ENCODE measurements around the gene PCSK1.
"Not testable (repeated sequence)": the region's sequence is repeated elsewhere in the genome, so short reads cannot be mapped to it uniquely, and the experiment has no call there.

The PCSK1 gene

GRCh38 chr5:96367337-96367736 lies 65.7 kb downstream of the PCSK1 start:
- DNase-seq, result not testable (repeated sequence)

- DNase-seq, result no peak
Observed at GRCh38 chr5:96354237-96354636, 78.8 kb downstream of the PCSK1 start.

- DNase-seq, result no peak
Observed at GRCh38 chr5:96353220-96353619, 79.8 kb downstream of the PCSK1 start.

GRCh38 chr5:96350678-96351077 lies 82.4 kb downstream of the PCSK1 start:
- no peak for DNase-seq

- no peak for DNase-seq
Observed at GRCh38 chr5:96348536-96348935, 84.5 kb downstream of the PCSK1 start.

- no peak for DNase-seq
Observed at GRCh38 chr5:96347502-96348292, 85.4 kb downstream of the PCSK1 start.

- peak; percentile 76 for DNase-seq
Observed at GRCh38 chr5:96344678-96345577, 88.1 kb downstream of the PCSK1 start.

GRCh38 chr5:96343094-96343493 lies 90.0 kb downstream of the PCSK1 start:
- no peak for DNase-seq

- DNase-seq, result no peak
Observed at GRCh38 chr5:96342581-96342980, 90.5 kb downstream of the PCSK1 start.
